GM23338 (cell line): ENCODE data around the gene SSH2. TPM values are rescaled to one million over a fixed set of nuclear protein-coding genes. Genes with fewer than 3 reads are reported as not detected.

Experiments used
- ATAC-seq: fragments of 200-7000 bp; cut with Tn5 transposase; 3 replicates; pipeline ENCODE4 v1.9.1; 2020
- DNase-seq: peaks from one replicate; pipeline ENCODE4 v3.0.0-alpha.2; 2015; ENCODE audit warnings: low spot score
- H2AFZ ChIP-seq: fragments of 200-600 bp; sonication (generic); 2 replicates; pipeline ENCODE4 v1.8.0; 2016; ENCODE audit warnings: antibody characterized with exemption, mild to moderate bottlenecking, moderate library complexity
- H3F3A ChIP-seq: fragments of 200-600 bp; sonication (generic); replicated peaks from 2 replicates; pipeline ENCODE4 v1.8.0; 2017; ENCODE audit warnings: antibody characterized with exemption, mixed run types, low read depth
- H3K27ac ChIP-seq: fragments of 200-600 bp; sonication (generic); 2 replicates; pipeline ENCODE4 v1.6.1; 2016; ENCODE audit warnings: low read depth
- H3K27me3 ChIP-seq: fragments of 200-600 bp; sonication (generic); 2 replicates; pipeline ENCODE4 v1.8.0; 2016; ENCODE audit warnings: mild to moderate bottlenecking, mixed run types, moderate library complexity; ENCODE audit not compliant: insufficient read depth
- H3K36me3 ChIP-seq: fragments of 200-600 bp; sonication (generic); 2 replicates; pipeline ENCODE4 v1.8.0; 2016; ENCODE audit warnings: mild to moderate bottlenecking; ENCODE audit not compliant: insufficient read depth
- H3K4me1 ChIP-seq: fragments of 200-600 bp; sonication (generic); 2 replicates; pipeline ENCODE4 v1.8.0; 2016; ENCODE audit warnings: mild to moderate bottlenecking, moderate library complexity; ENCODE audit not compliant: insufficient read depth
- H3K4me2 ChIP-seq: fragments of 200-600 bp; sonication (generic); 2 replicates; pipeline ENCODE4 v1.7.1; 2017; ENCODE audit warnings: mixed run types
- H3K4me3 ChIP-seq: fragments of 200-600 bp; sonication (generic); 2 replicates; pipeline ENCODE4 v1.6.1; 2016; ENCODE audit warnings: mixed run types
- H3K79me2 ChIP-seq: fragments of 200-600 bp; sonication (generic); replicated peaks from 2 replicates; pipeline ENCODE4 v1.8.0; 2017; ENCODE audit warnings: mild to moderate bottlenecking; ENCODE audit not compliant: insufficient read depth
- H3K9me2 ChIP-seq: fragments of 200-600 bp; sonication (generic); 2 replicates; pipeline ENCODE4 v1.8.0; 2017; ENCODE audit not compliant: insufficient read depth
- H4K20me1 ChIP-seq: fragments of 200-600 bp; sonication (generic); replicated peaks from 2 replicates; pipeline ENCODE4 v1.8.0; 2017; ENCODE audit warnings: mild to moderate bottlenecking; ENCODE audit not compliant: insufficient read depth
- H3K27ac Mint-ChIP-seq: 2 replicates; pipeline ENCODE4 v1.8.0; 2020; ENCODE audit warnings: inconsistent platforms, mild to moderate bottlenecking, moderate library complexity, mixed read lengths
- H3K27me3 Mint-ChIP-seq: 3 replicates; pipeline ENCODE4 v1.8.0; 2022; ENCODE audit warnings: low read depth, mild to moderate bottlenecking, moderate library complexity, mixed read lengths, inconsistent platforms; ENCODE audit not compliant: insufficient read depth, poor library complexity
- H3K36me3 Mint-ChIP-seq: 3 replicates; pipeline ENCODE4 v1.8.0; 2021; ENCODE audit warnings: low read depth, mild to moderate bottlenecking, inconsistent platforms, moderate library complexity, mixed read lengths
- H3K4me1 Mint-ChIP-seq: 3 replicates; pipeline ENCODE4 v1.8.0; 2020; ENCODE audit warnings: mild to moderate bottlenecking, inconsistent platforms, mixed read lengths
- H3K4me3 Mint-ChIP-seq: 3 replicates; pipeline ENCODE4 v1.8.0; 2021; ENCODE audit warnings: moderate library complexity, mild to moderate bottlenecking, inconsistent platforms, mixed read lengths
- H3K9me3 Mint-ChIP-seq: 3 replicates; pipeline ENCODE4 v1.8.0; 2020; ENCODE audit warnings: moderate library complexity, mild to moderate bottlenecking, inconsistent platforms, mixed read lengths
- CREB1 ChIP-seq: fragments of 250-450 bp; sonication (Bioruptor Pico); IDR thresholded peaks from 2 replicates; pipeline ENCODE4 v1.5.0; 2020; ENCODE audit warnings: low read depth, mild to moderate bottlenecking, moderate library complexity
- CTCF ChIP-seq, 2 experiments: fragments of 200-600 bp in 1 of 2; sonication (generic) in 1 of 2; conservative IDR thresholded peaks; 2 replicates each; pipeline versions ENCODE4 v1.5.1 to v1.6.1; 2016 to 2017; ENCODE audit warnings: antibody characterized with exemption in 2 of 2, low read depth in 2 of 2, mild to moderate bottlenecking in 2 of 2, moderate library complexity in 1 of 2
- EZH2 ChIP-seq: fragments of 200-600 bp; sonication (generic); IDR thresholded peaks from one replicate; pipeline ENCODE4 v1.8.0; 2017; ENCODE audit warnings: antibody characterized with exemption, mild to moderate bottlenecking, low read depth; ENCODE audit not compliant: unreplicated experiment
- EZH2phosphoT487 ChIP-seq: fragments of 200-600 bp; sonication (generic); IDR thresholded peaks from one replicate; pipeline ENCODE4 v1.8.1; 2018; ENCODE audit warnings: antibody characterized with exemption; ENCODE audit not compliant: unreplicated experiment
- JUNB ChIP-seq: IDR thresholded peaks from one replicate; pipeline ENCODE4 v1.6.1; 2016; ENCODE audit warnings: antibody characterized with exemption; ENCODE audit not compliant: unreplicated experiment
- NANOG ChIP-seq: IDR thresholded peaks from 2 replicates; pipeline ENCODE4 v1.6.1; 2016; ENCODE audit warnings: antibody characterized with exemption, borderline replicate concordance
- POLR2AphosphoS5 ChIP-seq: IDR thresholded peaks from 2 replicates; pipeline ENCODE4 v1.6.1; 2016; ENCODE audit warnings: antibody characterized with exemption, low read depth
- REST ChIP-seq: IDR thresholded peaks from one replicate; pipeline ENCODE4 v1.6.1; 2018; ENCODE audit warnings: antibody characterized with exemption; ENCODE audit not compliant: unreplicated experiment
- STAT1 ChIP-seq: IDR thresholded peaks from one replicate; pipeline ENCODE4 v1.6.1; 2016; ENCODE audit warnings: antibody characterized with exemption; ENCODE audit not compliant: unreplicated experiment
- ZNF114 ChIP-seq: fragments of 250-450 bp; sonication (Bioruptor Pico); IDR thresholded peaks from 2 replicates; pipeline ENCODE4 v1.5.0; 2020; ENCODE audit warnings: mild to moderate bottlenecking, moderate library complexity
- ZNF331 ChIP-seq: fragments of 250-450 bp; sonication (Bioruptor Pico); IDR thresholded peaks from 2 replicates; pipeline ENCODE4 v1.5.0; 2020; ENCODE audit warnings: low read depth, mild to moderate bottlenecking, moderate library complexity
- polyA plus RNA-seq: library from polyadenylated mRNA; unstranded; fragments of >200 nt; fragmentation: Nextera tagmentation; extraction: Ambion mirVana; gene quantifications from 2 replicates; pipeline ENCODE4 v1.2.1, GENCODE V29; 2016
- total RNA-seq: library from RNA; depleted of rRNA; stranded (reverse); fragments of >200 nt; shearing (Covaris generic); gene quantifications from 2 replicates; pipeline ENCODE4 v1.2.3, GENCODE V29; 2014
- TF ChIP-seq, protein P1 (sequence below): IDR thresholded peaks from 2 replicates; pipeline ENCODE4 v1.6.1; 2016; ENCODE audit warnings: antibody characterized with exemption
- TF ChIP-seq, protein P2 (sequence below): fragments of 250-450 bp; sonication (Bioruptor Pico); IDR thresholded peaks from 2 replicates; pipeline ENCODE4 v1.5.0; 2020; ENCODE audit warnings: mild to moderate bottlenecking, moderate library complexity

The SSH2 gene
- total and polyA plus RNA-seq, 2 experiments from 2014 or later: 9.9 to 12.1 TPM

- Mint-ChIP-seq H3K4me3 (peak overlapping the region; percentile 81), H3K9me3 (no peaks in the 10 kb centered on the region), H3K27ac (no peak overlapping the region), H3K27me3 (peaks cover 28% of the 10 kb centered on the region), H3K4me1 (peaks cover 51% of the 10 kb centered on the region), H3K36me3 (peaks cover 8% of the 10 kb centered on the region)
- H3K4me2 ChIP-seq: peak overlapping the region; percentile 99
- peaks cover 17% of the 10 kb centered on the region for H4K20me1 ChIP-seq
- no peak overlapping the region for H3K27ac ChIP-seq
- H3K9me2 ChIP-seq: no peaks in the 10 kb centered on the region
- no peak overlapping the region for H2AFZ ChIP-seq
- H3K4me1 ChIP-seq: peaks cover 43% of the 10 kb centered on the region
- ATAC-seq (no peak), DNase-seq (no peak)
- peaks cover 44% of the 10 kb centered on the region for H3K79me2 ChIP-seq
- TF ChIP-seq JUNB: no peak
- TF ChIP-seq CTCF (conservative IDR thresholded peaks at IDR 0.05; ENCODE audit: low read depth in 2 of 2): no peak
- TF ChIP-seq, protein P1, sequence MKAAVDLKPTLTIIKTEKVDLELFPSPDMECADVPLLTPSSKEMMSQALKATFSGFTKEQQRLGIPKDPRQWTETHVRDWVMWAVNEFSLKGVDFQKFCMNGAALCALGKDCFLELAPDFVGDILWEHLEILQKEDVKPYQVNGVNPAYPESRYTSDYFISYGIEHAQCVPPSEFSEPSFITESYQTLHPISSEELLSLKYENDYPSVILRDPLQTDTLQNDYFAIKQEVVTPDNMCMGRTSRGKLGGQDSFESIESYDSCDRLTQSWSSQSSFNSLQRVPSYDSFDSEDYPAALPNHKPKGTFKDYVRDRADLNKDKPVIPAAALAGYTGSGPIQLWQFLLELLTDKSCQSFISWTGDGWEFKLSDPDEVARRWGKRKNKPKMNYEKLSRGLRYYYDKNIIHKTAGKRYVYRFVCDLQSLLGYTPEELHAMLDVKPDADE: no peak
- no peak for TF ChIP-seq EZH2phosphoT487
- TF ChIP-seq ZNF331 (CRISPR knock-in tag): no peak
- TF ChIP-seq STAT1: no peak
- TF ChIP-seq REST: no peak
- no peak for TF ChIP-seq NANOG
- TF ChIP-seq, protein P2, sequence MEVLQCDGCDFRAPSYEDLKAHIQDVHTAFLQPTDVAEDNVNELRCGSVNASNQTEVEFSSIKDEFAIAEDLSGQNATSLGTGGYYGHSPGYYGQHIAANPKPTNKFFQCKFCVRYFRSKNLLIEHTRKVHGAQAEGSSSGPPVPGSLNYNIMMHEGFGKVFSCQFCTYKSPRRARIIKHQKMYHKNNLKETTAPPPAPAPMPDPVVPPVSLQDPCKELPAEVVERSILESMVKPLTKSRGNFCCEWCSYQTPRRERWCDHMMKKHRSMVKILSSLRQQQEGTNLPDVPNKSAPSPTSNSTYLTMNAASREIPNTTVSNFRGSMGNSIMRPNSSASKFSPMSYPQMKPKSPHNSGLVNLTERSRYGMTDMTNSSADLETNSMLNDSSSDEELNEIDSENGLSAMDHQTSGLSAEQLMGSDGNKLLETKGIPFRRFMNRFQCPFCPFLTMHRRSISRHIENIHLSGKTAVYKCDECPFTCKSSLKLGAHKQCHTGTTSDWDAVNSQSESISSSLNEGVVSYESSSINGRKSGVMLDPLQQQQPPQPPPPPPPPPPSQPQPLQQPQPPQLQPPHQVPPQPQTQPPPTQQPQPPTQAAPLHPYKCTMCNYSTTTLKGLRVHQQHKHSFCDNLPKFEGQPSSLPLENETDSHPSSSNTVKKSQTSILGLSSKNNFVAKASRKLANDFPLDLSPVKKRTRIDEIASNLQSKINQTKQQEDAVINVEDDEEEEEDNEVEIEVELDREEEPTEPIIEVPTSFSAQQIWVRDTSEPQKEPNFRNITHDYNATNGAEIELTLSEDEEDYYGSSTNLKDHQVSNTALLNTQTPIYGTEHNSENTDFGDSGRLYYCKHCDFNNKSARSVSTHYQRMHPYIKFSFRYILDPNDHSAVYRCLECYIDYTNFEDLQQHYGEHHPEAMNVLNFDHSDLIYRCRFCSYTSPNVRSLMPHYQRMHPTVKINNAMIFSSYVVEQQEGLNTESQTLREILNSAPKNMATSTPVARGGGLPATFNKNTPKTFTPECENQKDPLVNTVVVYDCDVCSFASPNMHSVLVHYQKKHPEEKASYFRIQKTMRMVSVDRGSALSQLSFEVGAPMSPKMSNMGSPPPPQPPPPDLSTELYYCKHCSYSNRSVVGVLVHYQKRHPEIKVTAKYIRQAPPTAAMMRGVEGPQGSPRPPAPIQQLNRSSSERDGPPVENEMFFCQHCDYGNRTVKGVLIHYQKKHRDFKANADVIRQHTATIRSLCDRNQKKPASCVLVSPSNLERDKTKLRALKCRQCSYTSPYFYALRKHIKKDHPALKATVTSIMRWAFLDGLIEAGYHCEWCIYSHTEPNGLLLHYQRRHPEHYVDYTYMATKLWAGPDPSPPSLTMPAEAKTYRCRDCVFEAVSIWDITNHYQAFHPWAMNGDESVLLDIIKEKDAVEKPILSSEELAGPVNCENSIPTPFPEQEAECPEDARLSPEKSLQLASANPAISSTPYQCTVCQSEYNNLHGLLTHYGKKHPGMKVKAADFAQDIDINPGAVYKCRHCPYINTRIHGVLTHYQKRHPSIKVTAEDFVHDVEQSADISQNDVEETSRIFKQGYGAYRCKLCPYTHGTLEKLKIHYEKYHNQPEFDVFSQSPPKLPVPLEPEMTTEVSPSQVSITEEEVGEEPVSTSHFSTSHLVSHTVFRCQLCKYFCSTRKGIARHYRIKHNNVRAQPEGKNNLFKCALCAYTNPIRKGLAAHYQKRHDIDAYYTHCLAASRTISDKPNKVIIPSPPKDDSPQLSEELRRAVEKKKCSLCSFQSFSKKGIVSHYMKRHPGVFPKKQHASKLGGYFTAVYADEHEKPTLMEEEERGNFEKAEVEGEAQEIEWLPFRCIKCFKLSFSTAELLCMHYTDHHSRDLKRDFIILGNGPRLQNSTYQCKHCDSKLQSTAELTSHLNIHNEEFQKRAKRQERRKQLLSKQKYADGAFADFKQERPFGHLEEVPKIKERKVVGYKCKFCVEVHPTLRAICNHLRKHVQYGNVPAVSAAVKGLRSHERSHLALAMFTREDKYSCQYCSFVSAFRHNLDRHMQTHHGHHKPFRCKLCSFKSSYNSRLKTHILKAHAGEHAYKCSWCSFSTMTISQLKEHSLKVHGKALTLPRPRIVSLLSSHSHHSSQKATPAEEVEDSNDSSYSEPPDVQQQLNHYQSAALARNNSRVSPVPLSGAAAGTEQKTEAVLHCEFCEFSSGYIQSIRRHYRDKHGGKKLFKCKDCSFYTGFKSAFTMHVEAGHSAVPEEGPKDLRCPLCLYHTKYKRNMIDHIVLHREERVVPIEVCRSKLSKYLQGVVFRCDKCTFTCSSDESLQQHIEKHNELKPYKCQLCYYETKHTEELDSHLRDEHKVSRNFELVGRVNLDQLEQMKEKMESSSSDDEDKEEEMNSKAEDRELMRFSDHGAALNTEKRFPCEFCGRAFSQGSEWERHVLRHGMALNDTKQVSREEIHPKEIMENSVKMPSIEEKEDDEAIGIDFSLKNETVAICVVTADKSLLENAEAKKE (CRISPR knock-in tag): no peak
- no peak for TF ChIP-seq EZH2
- TF ChIP-seq ZNF114 (CRISPR knock-in tag): no peak
- no peak for TF ChIP-seq POLR2AphosphoS5
- no peak for TF ChIP-seq CREB1 (CRISPR knock-in tag)
- H3F3A ChIP-seq: peaks cover 17% of the 10 kb centered on the region
- H3K27me3 ChIP-seq: peaks cover 12% of the 10 kb centered on the region
- no peaks in the 10 kb centered on the region for H3K36me3 ChIP-seq
- H3K4me3 ChIP-seq: peak overlapping the region; percentile 82
Measured at GRCh38 chr17:29588017-29588561, 341.9 kb downstream of the SSH2 start.
